ENCODE data around the gene GRHL1.

Gene GRHL1

DNA sequence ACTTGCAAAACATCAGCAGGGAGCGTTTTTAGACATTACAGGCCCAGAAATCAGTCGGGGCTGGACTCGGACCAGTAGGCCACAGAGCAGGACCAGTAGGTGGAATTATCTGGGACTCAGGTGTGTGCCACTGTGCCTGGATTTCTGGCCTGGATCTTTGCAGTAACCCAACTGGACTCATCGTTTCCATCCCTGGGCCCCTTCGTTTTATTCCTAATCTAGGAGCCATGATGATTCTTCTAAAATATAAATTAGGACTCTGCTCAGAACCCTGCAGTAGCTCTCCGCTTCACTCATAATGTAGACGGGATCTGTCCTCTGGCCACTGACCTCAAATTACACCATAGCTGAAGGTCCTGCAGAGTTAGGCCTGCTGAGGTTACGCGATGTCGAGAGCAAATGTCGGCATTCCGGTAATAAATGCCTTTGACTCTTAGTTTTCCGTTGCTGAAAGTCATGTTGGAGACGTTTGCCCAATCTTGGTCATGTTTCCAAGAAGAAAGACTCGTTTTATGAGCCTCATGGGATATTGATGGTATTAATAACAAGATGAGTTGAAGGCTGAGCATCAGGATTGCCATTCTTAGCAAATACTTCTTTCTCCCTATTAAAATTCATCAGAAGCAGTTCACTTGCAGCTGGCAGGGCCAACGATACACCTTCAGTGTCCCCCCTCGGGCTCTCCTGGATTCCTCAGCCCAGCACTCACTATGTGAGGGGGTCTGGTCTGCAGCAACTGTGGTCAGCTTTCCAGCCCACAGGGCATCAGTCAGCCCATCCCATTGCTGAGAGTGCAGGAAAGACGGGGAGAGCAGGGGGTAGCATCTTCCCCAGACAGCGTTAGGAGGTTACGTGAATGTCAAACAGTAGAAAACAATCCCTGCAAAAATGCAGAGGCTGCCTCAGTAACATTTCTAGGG, 52.0 kb downstream of the GRHL1 start:
- DNase-seq (ENCODE audit: low read depth, low spot score): no peak
- TF ChIP-seq, protein P1, sequence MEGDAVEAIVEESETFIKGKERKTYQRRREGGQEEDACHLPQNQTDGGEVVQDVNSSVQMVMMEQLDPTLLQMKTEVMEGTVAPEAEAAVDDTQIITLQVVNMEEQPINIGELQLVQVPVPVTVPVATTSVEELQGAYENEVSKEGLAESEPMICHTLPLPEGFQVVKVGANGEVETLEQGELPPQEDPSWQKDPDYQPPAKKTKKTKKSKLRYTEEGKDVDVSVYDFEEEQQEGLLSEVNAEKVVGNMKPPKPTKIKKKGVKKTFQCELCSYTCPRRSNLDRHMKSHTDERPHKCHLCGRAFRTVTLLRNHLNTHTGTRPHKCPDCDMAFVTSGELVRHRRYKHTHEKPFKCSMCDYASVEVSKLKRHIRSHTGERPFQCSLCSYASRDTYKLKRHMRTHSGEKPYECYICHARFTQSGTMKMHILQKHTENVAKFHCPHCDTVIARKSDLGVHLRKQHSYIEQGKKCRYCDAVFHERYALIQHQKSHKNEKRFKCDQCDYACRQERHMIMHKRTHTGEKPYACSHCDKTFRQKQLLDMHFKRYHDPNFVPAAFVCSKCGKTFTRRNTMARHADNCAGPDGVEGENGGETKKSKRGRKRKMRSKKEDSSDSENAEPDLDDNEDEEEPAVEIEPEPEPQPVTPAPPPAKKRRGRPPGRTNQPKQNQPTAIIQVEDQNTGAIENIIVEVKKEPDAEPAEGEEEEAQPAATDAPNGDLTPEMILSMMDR (IDR thresholded peaks at IDR 0.05; ENCODE audit: insufficient read depth, low read length, missing control alignments): no peak
- CTCF ChIA-PET: no interaction called here
- POLR2A ChIA-PET: no interaction called here
- H3K4me3 ChIP-seq (ENCODE audit: low read depth, low read length): no peak overlapping the region

DNA sequence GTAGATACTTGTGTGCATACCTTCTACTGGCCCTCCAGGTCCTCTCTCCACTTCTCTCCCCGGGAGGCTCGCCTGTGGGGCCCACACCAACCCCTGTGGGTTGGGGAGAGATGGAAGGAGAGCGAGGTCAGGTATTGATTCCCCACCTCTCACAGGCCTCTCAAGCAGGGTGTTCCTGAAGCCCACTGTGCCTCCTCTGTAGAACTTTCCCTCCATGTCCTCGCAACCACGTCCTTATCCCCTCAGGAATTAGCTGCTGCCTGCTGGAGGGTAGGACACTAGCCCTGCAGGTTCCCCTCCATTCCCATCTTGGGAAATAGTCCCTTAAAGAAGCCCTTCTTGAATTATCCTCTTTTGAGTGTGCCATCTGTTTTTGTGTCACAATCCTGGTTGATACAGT, 52.9 kb downstream of the GRHL1 start:
- ChIA-PET POLR2A (no interaction called here), CTCF (interaction anchor here (1.8 kb wide), 1 partner anchor 20 kb away, joined by 11 read pairs; no protein-coding TSS in a partner anchor)
- no peak overlapping the region for H3K4me3 ChIP-seq (ENCODE audit: low read depth, low read length)
- DNase-seq (ENCODE audit: low read depth, low spot score): no peak
- TF ChIP-seq, protein P1 (IDR thresholded peaks at IDR 0.05; ENCODE audit: insufficient read depth, low read length, missing control alignments): no peak

DNA sequence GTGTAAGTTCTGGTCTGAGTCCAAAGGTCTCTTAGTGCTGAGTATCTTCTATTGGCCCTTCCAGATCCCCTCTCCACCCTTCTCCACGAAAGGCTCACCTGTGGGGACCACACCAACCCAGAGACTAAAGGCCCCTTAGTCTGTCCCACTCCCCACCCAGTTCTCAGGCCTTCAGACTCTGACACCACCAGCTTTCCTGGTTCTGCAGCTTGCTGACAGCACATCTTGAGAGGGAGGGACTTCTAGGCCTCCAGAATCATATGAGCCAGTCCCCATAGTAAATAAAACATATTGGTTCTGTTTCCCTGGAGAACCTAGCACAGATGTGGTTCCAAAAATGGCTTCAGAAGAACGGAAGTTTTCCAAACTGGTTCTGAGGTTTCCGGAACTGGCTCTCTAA, 53.3 kb downstream of the GRHL1 start:
- ChIA-PET POLR2A (no interaction called here), CTCF (interaction anchor here (1.3 to 1.8 kb wide), 3 partner anchors 11 to 21 kb away, joined by 3 to 11 read pairs (median 4); no protein-coding TSS in a partner anchor)
- no peak overlapping the region for H3K4me3 ChIP-seq (ENCODE audit: low read depth, low read length)
- TF ChIP-seq, protein P1 (IDR thresholded peaks at IDR 0.05; ENCODE audit: insufficient read depth, low read length, missing control alignments): no peak
- DNase-seq (ENCODE audit: low read depth, low spot score): no peak

DNA sequence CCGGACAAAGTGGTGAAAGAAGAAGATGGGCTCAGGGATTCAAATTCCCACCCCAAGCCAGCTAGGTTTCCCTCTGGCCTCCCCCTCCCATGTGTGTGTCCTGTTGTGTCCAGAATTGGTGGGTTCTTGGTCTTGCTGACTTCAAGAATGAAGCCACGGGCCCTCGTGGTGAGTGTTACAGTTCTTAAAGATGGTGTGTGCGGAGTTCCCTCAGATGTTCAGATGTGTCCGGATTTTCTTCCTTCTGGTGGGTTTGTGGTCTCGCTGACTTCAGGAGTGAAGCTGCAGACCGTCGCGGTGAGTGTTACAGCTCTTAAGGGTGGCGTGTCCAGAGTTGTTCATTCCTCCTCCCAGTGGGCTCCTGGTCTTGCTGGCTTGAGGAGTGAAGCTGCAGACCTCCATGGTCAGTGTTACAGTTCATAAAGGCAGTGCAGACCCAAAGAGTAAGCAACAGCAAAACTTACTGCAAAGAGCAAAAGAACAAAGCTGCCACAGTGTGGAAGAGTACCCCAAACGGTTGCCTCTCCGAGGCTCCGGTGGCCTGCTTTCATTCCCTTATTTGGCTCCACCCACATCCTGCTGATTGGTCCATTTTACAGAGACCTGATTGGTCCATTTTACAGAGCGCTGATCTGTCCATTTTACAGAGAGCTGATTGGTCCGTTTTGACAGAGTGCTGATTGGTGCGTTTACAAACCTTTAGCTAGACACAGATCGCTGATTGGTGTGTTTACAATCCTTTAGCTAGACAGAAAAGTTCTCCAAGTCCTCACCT, 54.2 kb downstream of the GRHL1 start:
- CTCF ChIA-PET: interaction anchor here (1.3 to 3.1 kb wide), 4 partner anchors 12 to 193 kb away, joined by 3 to 11 read pairs (median 6); no protein-coding TSS in a partner anchor
- POLR2A ChIA-PET: no interaction called here
- TF ChIP-seq, protein P1 (IDR thresholded peaks at IDR 0.05; ENCODE audit: insufficient read depth, low read length, missing control alignments): no peak
- no peak for DNase-seq (ENCODE audit: low read depth, low spot score)
- H3K4me3 ChIP-seq (ENCODE audit: low read depth, low read length): no peak overlapping the region

DNA sequence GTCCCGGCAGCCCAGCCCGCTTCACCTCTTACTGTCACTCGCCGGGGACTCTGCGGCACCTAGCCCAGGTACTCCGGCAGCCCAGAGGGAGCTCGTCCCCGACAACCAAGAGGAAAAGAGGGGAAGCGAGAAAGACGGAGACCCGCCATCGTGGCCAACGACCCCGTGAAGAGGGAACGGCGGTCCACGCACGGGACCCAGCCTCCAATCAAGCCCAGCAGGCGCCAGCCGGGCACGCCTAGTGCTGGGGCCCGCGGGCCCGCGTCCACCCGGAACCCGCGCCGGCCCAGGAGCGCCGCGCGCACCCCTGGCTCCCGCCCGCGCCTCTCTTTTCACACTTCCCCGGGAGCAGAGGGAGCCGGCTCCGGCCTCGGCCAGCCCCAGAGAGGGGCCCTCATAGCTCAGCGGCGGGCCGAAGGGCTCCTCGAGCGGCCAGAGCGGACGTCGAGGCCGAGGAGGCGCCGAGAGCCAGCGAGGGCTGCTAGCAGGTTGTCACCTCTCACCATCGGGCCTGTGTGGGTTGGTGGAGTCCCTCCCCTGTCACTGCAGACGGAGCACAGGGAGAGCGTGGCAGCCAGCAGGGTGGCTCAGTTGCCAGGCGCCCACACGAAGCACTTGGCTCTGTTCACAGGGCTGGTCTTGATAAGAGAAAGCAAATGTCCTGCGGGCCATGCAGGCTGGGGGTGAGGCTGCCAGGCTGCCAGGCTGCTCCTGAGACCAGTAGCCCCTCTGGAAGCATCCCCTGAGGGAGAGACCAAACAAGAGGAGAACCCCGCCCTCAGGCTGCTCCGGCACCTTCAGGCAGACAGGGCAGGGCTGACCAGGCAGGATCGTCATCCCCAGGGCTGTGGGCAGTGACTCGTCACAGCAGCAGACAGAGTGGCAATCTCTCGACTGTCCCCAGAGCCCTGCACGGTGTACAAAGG, 55.0 kb downstream of the GRHL1 start:
- ChIA-PET POLR2A (no interaction called here), CTCF (interaction anchor here (0.8 to 3.1 kb wide), 5 partner anchors 20 to 194 kb away, joined by 3 to 14 read pairs (median 9); no protein-coding TSS in a partner anchor)
- no peak for DNase-seq (ENCODE audit: low read depth, low spot score)
- TF ChIP-seq, protein P1 (IDR thresholded peaks at IDR 0.05; ENCODE audit: insufficient read depth, low read length, missing control alignments): no peak
- no peak overlapping the region for H3K4me3 ChIP-seq (ENCODE audit: low read depth, low read length)
